ENCODE data around the gene TMEM131. TPM values are rescaled to one million over a fixed set of nuclear protein-coding genes. Genes with fewer than 3 reads are reported as not detected.

Gene TMEM131
- total RNA-seq, 1 donor from 2014 or later, result 31.4 TPM

- no peaks in the 10 kb centered on the region for H3K27me3 Mint-ChIP-seq (ENCODE audit: low read depth)
- peaks cover 2% of the 10 kb centered on the region for H3K36me3 Mint-ChIP-seq (ENCODE audit: low read depth)
- H3K4me1 Mint-ChIP-seq (ENCODE audit: low read depth), result no peaks in the 10 kb centered on the region
- no peaks in the 10 kb centered on the region for H3K9me3 Mint-ChIP-seq (ENCODE audit: low read depth)
- H3K27ac Mint-ChIP-seq (ENCODE audit: unreplicated experiment), result no peak overlapping the region
- DNase-seq (ENCODE audit: low spot score), result no peak
- TF ChIP-seq CTCF (IDR thresholded peaks at IDR 0.05), result no peak
- H3K4me3 Mint-ChIP-seq (ENCODE audit: unreplicated experiment), result no peak overlapping the region
Measured at GRCh38 chr2:97737421-97738178, 258.1 kb downstream of the TMEM131 start.

- H3K4me1 Mint-ChIP-seq (ENCODE audit: low read depth), result no peaks in the 10 kb centered on the region
- no peak for DNase-seq (ENCODE audit: low spot score)
- no peak for TF ChIP-seq CTCF (IDR thresholded peaks at IDR 0.05)
- peaks cover 2% of the 10 kb centered on the region for H3K36me3 Mint-ChIP-seq (ENCODE audit: low read depth)
- no peak overlapping the region for H3K27ac Mint-ChIP-seq (ENCODE audit: unreplicated experiment)
- H3K9me3 Mint-ChIP-seq (ENCODE audit: low read depth), result no peaks in the 10 kb centered on the region
- H3K4me3 Mint-ChIP-seq (ENCODE audit: unreplicated experiment), result no peak overlapping the region
- H3K27me3 Mint-ChIP-seq (ENCODE audit: low read depth), result no peaks in the 10 kb centered on the region
Measured at GRCh38 chr2:97736608-97737330, 259.0 kb downstream of the TMEM131 start.

GRCh38 chr2:97736185-97736584, 259.6 kb downstream of the TMEM131 start:
- no peak overlapping the region for H3K4me3 Mint-ChIP-seq (ENCODE audit: unreplicated experiment)
- TF ChIP-seq CTCF (IDR thresholded peaks at IDR 0.05), result no peak
- H3K9me3 Mint-ChIP-seq (ENCODE audit: low read depth), result no peaks in the 10 kb centered on the region
- DNase-seq (ENCODE audit: low spot score), result no peak
- H3K27ac Mint-ChIP-seq (ENCODE audit: unreplicated experiment), result no peak overlapping the region
- H3K4me1 Mint-ChIP-seq (ENCODE audit: low read depth), result no peaks in the 10 kb centered on the region
- H3K36me3 Mint-ChIP-seq (ENCODE audit: low read depth), result peaks cover 3% of the 10 kb centered on the region
- no peaks in the 10 kb centered on the region for H3K27me3 Mint-ChIP-seq (ENCODE audit: low read depth)

- H3K27me3 Mint-ChIP-seq (ENCODE audit: low read depth), result no peaks in the 10 kb centered on the region
- peaks cover 3% of the 10 kb centered on the region for H3K9me3 Mint-ChIP-seq (ENCODE audit: low read depth)
- no peaks in the 10 kb centered on the region for H3K4me1 Mint-ChIP-seq (ENCODE audit: low read depth)
- H3K36me3 Mint-ChIP-seq (ENCODE audit: low read depth), result peaks cover 3% of the 10 kb centered on the region
- TF ChIP-seq CTCF (IDR thresholded peaks at IDR 0.05), result no peak
- no peak overlapping the region for H3K4me3 Mint-ChIP-seq (ENCODE audit: unreplicated experiment)
- H3K27ac Mint-ChIP-seq (ENCODE audit: unreplicated experiment), result no peak overlapping the region
- no peak for DNase-seq (ENCODE audit: low spot score)
Measured at GRCh38 chr2:97735161-97735561, 260.6 kb downstream of the TMEM131 start.

- peaks cover 4% of the 10 kb centered on the region for H3K9me3 Mint-ChIP-seq (ENCODE audit: low read depth)
- H3K4me1 Mint-ChIP-seq (ENCODE audit: low read depth), result no peaks in the 10 kb centered on the region
- H3K4me3 Mint-ChIP-seq (ENCODE audit: unreplicated experiment), result no peak overlapping the region
- H3K27ac Mint-ChIP-seq (ENCODE audit: unreplicated experiment), result no peak overlapping the region
- no peaks in the 10 kb centered on the region for H3K27me3 Mint-ChIP-seq (ENCODE audit: low read depth)
- peaks cover 3% of the 10 kb centered on the region for H3K36me3 Mint-ChIP-seq (ENCODE audit: low read depth)
- DNase-seq (ENCODE audit: low spot score), result no peak
- TF ChIP-seq CTCF (IDR thresholded peaks at IDR 0.05), result no peak
Measured at GRCh38 chr2:97734061-97735051, 261.4 kb downstream of the TMEM131 start.

Data from chondrocyte (in vitro differentiated cells).